HG03097 (cell line): ENCODE data around the gene BCL11B.

ENCODE experiments used
- ATAC-seq: cut with Tn5 transposase; IDR thresholded peaks from one replicate; pipeline ENCODE4 v1.9.1; 2021; ENCODE audit not compliant: unreplicated experiment, low FRiP score

BCL11B gene

DNA sequence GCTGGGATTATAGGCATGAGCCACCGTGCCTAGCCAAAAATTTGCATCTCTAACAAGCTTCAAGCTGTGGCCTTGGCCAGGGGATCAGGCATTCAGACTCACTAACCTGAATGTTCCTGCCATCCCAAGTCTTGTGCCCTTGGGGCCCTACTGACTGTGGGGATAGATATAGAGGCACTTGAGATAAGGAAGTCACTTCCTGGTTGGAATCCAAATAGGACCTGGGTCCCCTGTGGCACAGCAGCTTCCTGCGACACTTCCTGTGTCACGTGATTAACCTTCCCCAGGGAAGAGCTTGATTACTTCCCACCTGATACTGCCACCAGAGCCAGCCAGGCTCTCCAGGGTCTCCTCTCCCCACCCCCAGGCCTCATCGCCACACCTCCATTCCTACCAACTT, 128.2 kb downstream of the BCL11B start:
- no peak for ATAC-seq

DNA sequence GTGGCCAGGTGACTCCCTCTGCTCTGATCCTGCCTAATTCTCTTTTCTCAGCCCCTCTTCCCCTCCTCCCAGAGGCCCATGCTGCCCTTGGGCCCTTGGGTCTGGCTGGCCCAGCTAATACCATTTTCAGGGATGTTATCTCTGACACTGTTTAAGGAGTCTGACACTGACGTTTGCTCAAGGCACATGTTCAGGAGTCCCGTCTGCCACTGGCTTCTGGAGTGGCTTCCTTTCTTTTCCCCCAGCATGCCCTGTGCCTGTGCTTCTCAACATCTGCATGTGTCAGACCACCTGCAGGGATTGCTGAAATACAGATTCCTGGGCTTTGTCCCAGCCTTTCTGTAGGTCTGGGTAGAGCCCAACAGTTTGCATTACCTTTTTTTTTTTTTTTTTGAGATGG, 128.9 kb downstream of the BCL11B start:
- ATAC-seq = no peak

DNA sequence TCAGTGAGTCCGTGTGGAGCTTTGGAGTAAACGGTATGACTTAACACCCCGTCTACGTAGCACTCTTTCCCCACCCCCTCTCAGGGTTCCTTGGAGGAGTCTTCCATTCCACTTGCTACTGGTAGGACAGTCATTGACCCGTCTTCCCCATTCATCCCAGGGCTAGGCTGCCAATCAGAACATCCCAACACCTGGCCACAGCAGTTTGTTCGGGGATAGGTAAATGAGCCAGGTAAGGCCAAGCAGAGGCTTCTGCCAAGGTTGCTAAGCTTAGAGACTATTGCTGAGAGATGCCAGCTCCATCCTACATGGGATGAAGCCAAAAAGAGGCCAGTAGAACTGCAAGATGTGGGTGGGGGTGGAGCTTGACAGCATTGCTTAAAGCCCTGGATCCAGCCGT, 130.8 kb downstream of the BCL11B start:
- no peak for ATAC-seq

DNA sequence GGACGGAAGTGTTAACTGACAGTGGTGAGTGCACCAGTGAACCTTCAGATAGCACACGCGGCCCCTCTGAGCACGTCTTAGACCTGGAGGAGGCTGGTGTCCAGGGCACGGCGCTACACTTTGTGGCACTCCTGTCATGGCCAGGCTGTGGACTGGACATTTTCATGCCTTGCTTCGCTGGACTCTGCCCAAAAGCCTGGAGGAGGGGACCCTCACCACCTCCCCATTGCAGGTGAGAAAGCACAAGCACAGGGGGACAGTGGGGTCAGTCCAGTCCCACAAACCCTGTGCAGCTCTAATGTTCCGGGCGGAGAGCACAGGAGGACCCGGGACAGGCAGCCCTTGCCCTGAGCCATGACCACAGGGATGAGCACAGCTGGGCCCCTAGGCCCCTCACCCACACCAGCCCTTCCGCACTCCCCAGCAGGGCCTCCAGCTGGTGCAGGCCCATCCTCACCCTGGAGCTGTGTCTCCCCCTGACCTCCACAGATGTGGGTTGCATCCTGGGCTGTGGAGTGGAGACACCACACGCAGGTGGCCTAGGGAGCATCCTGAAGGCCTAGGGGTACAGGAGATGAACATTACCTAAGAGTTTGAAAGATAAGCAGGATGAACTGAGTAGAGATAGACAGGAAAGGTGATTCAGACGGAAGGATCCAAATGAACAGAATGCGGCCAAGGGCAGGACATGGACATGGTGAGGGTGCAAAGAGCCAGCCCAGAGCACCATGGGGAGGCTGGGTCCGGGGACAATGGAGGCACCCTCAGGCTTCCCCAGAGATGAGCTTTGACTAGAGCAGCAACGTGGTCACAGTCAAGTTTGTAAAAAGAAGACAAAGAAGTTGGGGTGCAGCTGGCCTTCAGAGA, 132.8 kb downstream of the BCL11B start:
- ATAC-seq = no peak

DNA sequence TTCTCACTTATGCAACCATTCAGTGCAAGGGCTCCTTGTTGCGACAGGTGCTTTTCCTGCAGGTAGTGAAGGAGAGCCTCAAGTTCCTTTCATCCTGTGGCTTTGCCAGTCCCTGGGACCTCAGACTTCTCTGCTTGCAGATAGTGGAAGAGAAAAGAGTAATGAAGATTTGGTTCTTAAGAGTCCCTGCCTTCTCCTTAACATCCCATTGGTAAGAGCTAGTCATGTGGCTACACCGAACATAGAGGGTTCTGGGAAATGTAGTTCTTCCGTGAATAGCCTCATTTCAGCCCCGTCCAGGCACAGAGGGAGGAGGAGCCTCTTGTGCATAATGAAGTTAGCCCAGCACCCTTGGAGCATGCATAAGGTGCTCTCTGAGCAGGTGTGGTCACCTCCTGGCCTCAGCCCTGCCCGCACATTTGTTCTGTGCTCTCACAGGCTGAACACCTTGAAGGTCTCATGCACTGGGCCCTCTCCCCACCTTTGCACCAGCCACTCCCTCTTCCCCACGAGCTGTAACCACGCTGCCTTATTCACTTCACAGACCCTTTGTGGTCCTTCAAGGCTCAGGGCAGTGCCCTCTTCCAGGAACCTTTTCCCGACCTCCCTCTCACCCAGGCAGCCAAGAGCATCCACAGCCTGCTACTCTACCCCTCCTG, 134.0 kb downstream of the BCL11B start:
- no peak for ATAC-seq

DNA sequence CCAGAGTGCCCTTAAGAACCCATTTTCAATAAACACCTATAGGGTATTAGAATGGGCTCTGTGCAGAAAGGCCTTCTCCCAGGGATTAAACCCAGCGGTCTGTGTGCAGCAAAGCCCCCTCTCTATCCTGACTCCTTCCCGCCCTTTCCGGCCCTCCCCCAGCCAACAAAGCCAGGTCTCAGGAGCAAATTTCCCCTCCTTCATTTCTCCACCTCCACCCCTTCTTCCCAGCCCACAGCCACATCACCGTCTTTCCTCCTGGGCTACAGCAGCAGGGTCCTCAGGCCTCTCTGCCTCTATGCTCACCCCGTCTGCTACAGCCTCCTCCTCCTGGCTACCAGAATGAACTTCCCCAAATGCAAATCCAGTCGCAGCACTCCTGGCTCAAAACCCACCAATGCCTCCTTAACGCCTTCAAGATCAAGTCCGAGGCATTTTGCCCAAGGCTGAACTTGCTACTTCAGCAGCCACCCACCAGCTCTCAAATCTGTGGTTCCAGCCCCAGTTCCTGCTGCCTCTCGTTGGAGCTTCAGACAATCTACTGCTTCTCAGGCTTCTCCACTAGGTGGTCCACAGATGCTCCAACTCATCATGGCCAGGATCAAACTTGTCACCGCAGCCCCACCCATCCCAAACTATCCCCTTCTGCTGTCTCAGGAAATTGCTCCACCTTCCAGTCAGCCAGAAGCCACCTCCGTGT, 134.8 kb downstream of the BCL11B start:
- no peak for ATAC-seq

DNA sequence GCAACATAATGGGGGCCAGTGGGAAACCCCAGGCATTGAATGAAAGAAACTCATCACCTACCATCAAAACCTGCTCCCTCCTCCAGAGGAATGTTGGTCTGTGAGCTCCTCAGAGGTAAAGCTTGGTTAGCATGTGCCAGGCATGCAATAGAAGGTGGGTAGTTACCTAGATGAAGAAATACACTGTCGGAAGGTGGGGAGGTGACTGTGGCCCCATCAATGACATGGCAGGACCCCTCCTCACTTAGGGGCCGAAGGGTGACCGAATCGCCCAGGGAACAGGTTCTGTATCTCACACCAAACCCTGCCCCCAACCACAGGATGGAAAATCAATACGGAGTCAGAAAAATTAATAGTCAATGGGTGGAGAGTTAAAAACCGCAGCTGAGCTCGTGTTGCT, 135.6 kb downstream of the BCL11B start:
- ATAC-seq = no peak

DNA sequence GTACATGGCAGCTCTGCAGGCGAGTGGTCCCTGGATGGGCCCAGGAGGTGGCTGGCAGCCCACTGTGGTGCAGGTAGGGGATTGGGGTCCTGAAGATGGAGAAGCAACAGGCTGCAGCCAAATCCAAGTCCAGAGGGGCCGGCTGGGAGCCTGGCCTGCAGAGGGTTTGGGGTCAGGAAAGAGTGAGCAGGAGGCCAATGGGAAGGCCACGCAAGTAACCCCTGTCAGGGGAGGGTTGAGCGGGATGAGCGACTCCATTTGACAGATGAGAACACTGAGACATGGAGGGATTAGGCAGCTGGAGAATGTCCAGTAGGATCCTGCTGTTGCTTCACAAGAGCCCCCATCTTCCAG, 136.0 kb downstream of the BCL11B start:
- no peak for ATAC-seq

DNA sequence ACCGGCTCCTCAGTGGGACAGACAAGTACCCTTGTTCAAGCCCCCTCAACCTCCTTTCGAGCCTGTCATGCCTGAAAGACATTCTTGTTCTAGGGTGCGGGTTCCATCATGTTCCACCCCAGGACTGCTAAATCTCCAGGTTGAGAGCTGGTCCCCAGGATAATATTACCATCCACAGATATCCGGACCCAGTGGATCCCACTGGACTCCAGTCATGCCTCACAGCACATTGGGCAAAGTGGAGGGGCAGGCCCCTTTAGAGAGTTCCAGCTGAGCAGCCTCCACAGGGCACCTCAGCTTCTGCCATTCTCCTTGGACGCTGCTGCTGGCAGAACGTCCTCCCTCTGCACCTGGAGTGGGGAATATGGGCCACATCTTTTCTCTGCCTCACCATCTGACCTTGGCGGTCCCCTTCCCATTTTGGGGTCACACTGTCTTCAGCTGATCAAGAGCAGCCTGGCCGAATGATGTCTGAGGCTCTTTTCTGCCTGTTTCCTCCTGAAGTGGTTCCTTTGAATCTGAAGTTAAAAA, 137.4 kb downstream of the BCL11B start:
- no peak for ATAC-seq

DNA sequence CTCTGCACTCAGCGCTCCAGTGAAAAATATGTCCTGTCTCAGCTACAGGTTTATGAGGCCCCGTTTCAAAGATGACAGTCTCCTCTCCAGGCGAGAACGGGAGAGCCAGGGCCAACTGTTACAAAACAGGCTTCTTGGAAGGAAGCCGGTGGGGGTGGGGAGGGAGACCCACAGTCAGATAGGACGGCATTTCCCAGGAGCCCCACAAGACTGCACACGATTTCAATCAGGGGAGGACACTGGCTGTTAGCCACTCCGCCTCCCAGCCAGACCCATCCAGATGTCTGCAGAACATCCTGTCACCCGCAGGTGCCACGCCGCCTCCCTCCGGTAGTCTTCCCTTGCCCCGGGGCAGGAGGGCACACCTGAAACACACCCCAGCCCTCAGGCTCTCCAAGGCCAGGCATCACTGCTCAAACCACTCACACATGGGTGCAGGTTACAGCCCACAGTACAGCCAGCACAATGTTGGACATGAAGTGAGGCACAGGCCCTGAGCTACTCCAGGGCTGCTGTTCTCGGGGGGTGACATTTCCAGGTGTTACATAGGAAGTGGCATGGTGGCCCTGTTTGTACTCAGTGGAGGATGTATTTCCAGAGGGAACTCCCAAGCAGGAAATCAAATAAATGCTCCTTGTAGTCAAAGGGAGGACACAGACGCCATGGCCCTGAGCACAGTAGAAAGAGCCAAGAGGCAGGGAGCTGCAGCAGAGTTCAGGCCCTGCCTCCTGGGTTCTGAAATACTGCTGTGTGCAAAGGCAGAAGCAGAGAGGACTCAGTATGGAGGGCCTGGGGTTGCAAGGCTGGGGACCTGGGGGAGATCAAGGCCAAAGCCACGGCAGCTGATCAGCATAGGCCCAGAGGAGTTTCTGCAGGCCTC, 138.1 kb downstream of the BCL11B start:
- no peak for ATAC-seq

DNA sequence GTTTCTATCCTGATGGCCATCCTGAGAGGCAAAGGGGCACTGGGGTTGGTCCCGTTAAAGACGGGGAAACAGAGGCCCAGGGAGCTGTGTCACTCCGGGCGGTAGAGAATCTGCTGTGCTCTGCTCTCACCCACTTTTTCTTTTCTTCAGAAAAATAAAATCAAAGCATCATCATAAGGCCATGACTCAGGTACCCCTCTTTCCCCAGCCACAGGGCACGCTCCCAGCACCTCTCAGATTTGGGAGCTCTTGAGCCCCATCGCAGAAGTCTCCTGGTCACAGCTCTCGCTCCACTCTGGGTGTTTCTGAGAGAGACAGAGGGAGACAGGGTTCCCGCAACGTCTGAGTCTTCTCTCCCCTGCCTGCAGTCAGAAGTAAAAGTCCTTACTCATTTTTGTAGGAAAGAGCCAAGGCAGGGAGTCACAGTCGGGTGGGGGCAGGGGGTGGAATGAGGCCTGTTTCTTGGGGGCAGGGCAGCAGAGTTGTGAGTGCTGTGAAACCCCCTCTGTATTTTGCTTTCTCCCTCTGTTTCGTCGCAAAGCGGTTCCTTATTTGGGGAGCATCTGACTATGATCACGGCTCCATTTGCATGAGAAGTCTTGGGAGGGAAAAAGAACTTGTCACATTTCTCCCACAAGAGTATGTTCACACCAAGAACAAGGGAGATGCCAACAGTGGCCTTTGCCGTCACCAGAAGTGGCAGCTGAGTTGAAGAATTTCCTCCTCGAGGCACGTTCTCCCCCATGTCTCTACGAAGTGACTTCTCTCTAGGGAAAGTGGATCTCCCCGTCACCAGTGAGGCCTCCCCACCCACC, 139.0 kb downstream of the BCL11B start:
- ATAC-seq = no peak

DNA sequence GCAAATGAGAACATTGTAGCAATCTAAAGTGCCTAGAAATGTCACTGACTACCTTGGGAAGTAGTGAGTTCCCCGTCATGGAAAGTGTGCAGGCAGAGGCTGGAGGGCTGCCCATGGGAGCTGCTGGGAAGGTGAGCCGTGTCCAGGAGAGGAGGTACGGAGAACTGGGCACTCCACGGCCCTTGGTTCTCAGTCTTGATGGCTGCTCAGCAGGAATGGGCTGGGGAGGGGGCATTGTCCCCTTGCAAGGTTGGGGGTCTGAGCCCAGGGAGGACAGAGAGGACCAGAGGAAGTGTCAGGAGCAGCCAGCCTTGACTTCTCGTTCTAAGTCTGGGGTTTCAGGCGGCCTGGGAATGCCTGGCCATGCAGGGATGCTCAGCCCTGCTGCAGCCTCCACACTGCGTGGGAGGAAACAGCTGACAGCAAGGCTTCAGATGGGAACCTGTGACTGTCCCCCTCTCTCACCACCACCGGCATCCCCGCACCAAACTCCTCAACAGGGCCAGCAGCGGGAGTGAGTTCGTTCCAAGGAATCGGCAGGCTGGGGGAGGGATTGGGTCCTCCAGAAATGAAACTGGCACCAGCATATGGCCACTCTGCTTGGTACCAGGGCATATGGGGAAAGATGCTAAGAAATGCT, 140.2 kb downstream of the BCL11B start:
- no peak for ATAC-seq

DNA sequence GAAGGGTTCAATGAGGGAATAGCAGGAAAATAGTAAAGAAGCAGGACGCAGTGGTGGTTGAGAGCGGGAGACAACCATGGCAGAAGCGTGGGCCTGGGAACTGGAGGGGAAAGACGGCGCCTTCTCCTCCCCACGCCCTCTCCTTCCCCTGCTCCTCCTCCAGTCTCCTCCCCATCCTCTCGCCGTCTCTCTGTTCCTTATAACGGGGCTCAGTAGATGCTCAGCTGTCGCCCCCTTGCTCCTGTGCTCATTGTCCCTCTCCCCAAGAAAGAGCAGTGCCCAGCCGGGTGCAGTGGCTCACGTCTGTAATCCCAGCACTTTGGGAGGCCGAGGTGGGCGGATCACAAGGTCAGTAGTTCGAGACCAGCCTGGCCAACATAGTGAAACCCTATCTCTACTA, 142.0 kb downstream of the BCL11B start:
- ATAC-seq = no peak

DNA sequence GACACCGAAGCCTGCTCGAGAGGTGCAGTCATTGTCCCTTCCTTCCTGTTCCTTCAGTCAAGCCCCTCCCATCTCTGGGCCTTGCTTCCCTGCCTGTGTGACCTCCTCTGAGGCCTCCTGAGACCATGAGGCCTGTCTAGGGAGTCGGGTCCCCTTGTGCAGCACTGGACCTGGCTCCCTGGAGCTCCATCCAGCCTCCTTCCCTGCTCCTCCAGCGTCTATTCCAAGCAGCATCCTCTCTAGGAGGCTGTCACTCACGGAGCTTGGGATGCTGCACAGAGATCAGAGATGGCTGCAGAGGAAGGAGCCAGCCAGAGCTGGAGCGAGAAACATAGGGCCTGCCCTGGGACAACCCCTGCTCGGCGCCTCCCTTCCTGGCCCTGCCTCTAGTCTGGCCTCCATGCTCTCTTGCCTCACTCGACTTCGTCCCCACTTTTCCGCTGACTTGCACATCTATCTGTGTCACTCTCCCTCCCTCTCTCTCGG, 142.7 kb downstream of the BCL11B start:
- ATAC-seq = no peak

DNA sequence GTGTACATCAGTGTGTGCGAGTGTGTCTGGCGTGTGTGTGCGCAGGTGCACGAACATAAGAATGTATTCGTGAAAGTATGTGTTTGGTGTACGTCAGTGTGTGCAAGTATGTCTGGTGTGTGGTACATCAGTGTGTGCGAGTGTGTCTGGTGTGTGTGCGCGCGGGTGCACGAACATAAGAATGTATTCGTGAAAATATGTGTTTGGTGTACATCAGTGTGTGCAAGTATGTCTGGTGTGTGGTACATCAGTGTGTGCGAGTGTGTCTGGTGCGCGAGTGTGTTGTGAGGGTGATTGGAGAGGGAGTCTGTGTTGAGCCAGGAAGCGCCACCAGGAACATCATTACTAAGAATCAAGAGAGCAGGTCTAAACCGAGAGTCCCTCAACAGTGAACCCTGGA, 143.8 kb downstream of the BCL11B start:
- no peak for ATAC-seq

DNA sequence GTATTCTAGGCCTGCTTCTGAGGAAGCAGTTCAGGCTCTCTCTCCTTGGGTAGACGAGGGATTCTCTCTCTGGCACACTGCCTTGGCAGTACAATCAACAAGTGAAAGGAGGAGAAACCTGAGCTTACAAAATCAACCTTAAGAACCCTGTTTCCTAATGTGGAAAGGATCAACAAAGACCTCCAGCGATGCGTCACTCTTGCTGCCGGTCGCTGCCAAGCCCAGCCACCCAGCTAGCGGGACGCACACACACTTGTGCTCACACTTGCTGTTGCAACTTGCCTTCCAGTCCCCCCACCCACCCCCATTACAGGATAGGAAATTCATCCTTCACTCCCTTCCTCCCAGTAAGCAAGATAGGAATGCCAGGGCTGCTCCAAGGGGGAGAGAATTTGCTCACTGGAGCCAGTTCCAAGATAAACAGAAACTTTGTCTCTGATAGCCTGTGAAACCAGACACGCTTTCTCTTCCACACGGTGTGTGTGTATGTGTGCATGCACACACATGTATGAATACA, 144.3 kb downstream of the BCL11B start:
- no peak for ATAC-seq

DNA sequence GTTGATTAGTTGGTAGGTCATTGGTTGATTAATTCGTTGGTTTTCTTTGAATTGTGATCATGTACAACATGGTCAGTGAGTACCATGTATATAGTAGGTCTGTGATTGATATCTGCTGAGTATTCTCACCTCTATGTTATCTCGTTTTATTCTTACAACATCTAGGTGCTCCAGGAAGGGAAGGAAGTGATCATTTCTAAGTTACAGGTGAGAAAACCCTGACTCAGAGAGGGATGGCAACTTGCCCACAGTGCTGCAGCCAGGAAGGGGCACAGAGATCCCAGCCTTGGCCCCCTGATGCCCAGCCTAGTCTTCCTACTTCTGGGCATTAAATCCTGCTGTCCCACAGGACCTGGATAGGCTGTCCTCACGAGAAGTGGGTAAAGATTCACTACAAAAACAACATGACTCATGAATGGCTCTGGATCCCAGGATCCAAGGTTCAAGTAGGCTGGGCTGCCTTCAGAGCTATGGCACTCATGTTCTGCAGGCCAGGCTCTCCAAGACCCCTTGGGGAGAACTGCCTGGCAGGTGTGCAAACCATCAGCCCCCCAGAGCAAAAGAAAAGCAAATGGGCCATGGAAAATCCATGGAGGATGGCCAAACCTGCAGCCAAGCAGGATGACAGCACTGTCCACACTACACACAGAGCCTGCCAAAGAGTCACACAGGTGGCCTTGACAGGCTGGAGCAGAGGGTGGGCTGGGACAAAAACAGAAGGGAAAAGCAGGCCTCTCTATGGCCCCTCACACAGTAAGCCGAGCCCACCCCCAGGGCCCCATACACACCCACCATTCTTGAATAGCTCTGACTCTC, 146.2 kb downstream of the BCL11B start:
- ATAC-seq = no peak

DNA sequence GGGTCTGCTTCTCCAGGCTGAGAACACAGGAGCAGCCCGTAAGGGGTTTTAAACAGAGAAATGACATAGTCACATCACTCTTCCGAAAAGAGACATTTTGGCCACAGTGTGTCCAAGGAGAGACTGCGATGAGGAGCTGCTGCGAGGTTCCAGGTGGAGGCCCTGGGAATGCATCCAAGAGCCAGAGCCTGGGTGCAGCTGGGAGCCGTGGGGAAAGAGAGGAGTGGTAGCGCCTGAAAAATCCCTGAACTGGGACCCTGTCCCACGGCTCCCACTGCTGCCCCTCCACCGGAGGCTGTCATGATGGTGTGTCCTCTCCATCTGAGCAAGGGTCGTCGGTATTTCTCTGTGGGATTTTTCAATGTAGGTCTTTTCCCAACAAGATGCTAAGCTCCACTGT, 146.9 kb downstream of the BCL11B start:
- ATAC-seq = no peak
